Measurements from ENCODE around the gene AXIN1. TPM values are rescaled to one million over a fixed set of nuclear protein-coding genes. Genes with fewer than 3 reads are reported as not detected.

The AXIN1 gene
- total and polyA plus RNA-seq, 2 of the 8 experiments (the other 6 are each of a cell fraction or from before 2014, with no cell fraction given) = 12.5 to 41.9 TPM

DNA sequence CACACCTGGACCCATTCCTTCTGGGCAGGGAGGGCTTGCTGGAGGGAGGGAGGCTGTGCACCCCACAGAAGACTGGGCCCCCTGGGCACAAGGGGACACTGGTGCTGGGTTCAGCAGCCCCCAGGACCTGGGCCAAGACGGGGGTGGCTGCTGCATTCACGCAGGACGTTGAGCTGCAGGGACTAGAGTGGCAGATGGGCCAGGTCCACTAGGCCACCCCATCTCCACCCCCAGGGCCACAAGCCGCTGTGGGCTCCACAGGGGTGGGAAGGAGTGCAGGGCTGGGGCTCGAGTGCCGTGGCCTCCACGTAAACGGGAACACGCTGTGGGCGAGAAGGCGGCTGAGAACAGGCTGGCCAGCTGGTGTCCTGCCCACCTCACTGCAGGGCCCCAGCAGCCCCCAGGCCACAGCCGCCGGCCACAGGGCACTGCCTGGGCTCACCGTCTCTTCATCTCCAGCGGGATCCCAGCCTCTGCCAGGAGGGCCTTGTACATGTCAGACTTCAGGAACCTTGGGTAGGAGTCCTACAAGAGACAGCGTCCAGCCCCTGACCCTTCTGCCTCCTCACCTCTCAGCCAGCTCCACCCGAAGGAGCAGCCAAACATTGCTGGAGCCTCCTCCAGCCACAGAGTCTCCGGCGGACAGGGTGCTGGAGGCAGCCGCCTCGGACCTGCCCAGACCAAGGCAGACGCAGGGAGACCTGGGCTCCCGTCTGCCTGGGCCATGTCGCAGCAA lies 83.3 kb downstream of the AXIN1 start:
- H3K27me3 ChIP-seq (replicated peaks in 1 of 4; ENCODE audit: control insufficient read depth in 3 of 4, extremely low read depth in 1 of 4, insufficient read depth in 3 of 4, low read length in 3 of 4) = peaks cover 0 to 3% (median 2%) of the 10 kb centered on the region in 4 experiments; a peak in 4 of 7 replicates
- peaks cover 4% of the 10 kb centered on the region; the same call in 1 of the 2 replicates for H3K23me2 ChIP-seq (ENCODE audit: low read depth, low read length)
- H3K79me2 ChIP-seq (ENCODE audit: control insufficient read depth in 1 of 2, insufficient read depth in 2 of 2, low read length in 2 of 2) = no peaks in the 10 kb centered on the region
- H4K8ac ChIP-seq (ENCODE audit: extremely low read depth, insufficient read depth, low read length) = no peak overlapping the region
- no peak overlapping the region for H3K4me3 ChIP-seq (ENCODE audit: extremely low read depth in 1 of 4, insufficient read depth in 2 of 4, low read depth in 3 of 4, low read length in 4 of 4)
- 97% methylated on average over 22 of the region's 24 CpGs; no CpG with 5 or more reads in 1 of the 2 experiments for WGBS, 2 experiments (ENCODE audit: extremely low coverage in 1 of 2, insufficient coverage in 1 of 2, insufficient read length in 1 of 2, insufficient replicate concordance in 2 of 2, low coverage in 1 of 2, low lambda C conversion rate in 2 of 2, missing lambda C conversion rate in 1 of 2)
- H3K27ac ChIP-seq (ENCODE audit: low read depth, low read length) = no peak overlapping the region
- H4K5ac ChIP-seq (ENCODE audit: insufficient read length, low read depth, low read length) = no peak overlapping the region
- H3K4me1 ChIP-seq (replicated peaks in 1 of 4; ENCODE audit: control insufficient read depth in 3 of 4, insufficient read depth in 4 of 4, low read length in 3 of 4) = no peaks in the 10 kb centered on the region; a peak in 1 of 7 replicates
- no peak overlapping the region for H2BK12ac ChIP-seq (ENCODE audit: low read depth, low read length)
- DNase-seq (ENCODE audit: low read depth in 1 of 2, low spot score in 2 of 2) (no peak), FAIRE-seq (no peak)
- no peak overlapping the region for H3K4ac ChIP-seq (replicated peaks; ENCODE audit: insufficient read length, low read depth, low read length)
- no peak overlapping the region for H2AK5ac ChIP-seq (ENCODE audit: low read depth, low read length)
- no peak overlapping the region for H3K9ac ChIP-seq (replicated peaks in 1 of 4; ENCODE audit: extremely low read depth in 1 of 4, low read depth in 3 of 4, low read length in 3 of 4)
- H3K36me3 ChIP-seq (ENCODE audit: control insufficient read depth in 2 of 4, insufficient read depth in 4 of 4, low read length in 3 of 4) = no peaks in the 10 kb centered on the region
- peaks cover 0 to 9% of the 10 kb centered on the region in 2 experiments for H4K20me1 ChIP-seq (replicated peaks in 1 of 2; ENCODE audit: control insufficient read depth in 1 of 2, insufficient read depth in 2 of 2, low read length in 2 of 2)
- H3K4me2 ChIP-seq (ENCODE audit: insufficient read depth in 1 of 2, low read depth in 2 of 2, low read length in 2 of 2) = no peak overlapping the region
- no peak overlapping the region for H2BK15ac ChIP-seq (ENCODE audit: low read length)
- H2BK20ac ChIP-seq (ENCODE audit: low read length) = no peak overlapping the region
- H4K91ac ChIP-seq (replicated peaks; ENCODE audit: insufficient read length, low read length) = no peak overlapping the region
- no peak overlapping the region for H3K18ac ChIP-seq (ENCODE audit: extremely low read depth, low read length)
- H2BK120ac ChIP-seq (replicated peaks; ENCODE audit: low read depth, low read length) = no peak overlapping the region
- H3K9me3 ChIP-seq (ENCODE audit: insufficient read depth in 2 of 2, low read depth in 1 of 2, low read length in 1 of 2) = no peaks in the 10 kb centered on the region
- H3K79me1 ChIP-seq (ENCODE audit: low read depth, low read length) = no peaks in the 10 kb centered on the region
- H3K14ac ChIP-seq (ENCODE audit: insufficient read length) = no peak overlapping the region
- H2AFZ ChIP-seq (ENCODE audit: low read length) = no peak overlapping the region
- H3K56ac ChIP-seq (replicated peaks; ENCODE audit: insufficient read length, low read depth, low read length) = no peak overlapping the region
- H2BK5ac ChIP-seq (ENCODE audit: low read depth, low read length) = no peak overlapping the region
- ChIA-PET CTCF (ENCODE audit: partially characterized antibody) (interaction anchor here (0.6 to 2.0 kb wide), 4 partner anchors 29 to 93 kb away, joined by 3 to 10 read pairs (median 4); no protein-coding TSS in a partner anchor), POLR2A (ENCODE audit: partially characterized antibody) (interaction anchor here (0.6 to 2.5 kb wide), 9 partner anchors 8 to 137 kb away, joined by 3 to 13 read pairs (median 4); partner anchors contain the start of gene PDIA2)
- no peak overlapping the region for H3K23ac ChIP-seq (ENCODE audit: insufficient read length)
- TF ChIP-seq, protein P1, sequence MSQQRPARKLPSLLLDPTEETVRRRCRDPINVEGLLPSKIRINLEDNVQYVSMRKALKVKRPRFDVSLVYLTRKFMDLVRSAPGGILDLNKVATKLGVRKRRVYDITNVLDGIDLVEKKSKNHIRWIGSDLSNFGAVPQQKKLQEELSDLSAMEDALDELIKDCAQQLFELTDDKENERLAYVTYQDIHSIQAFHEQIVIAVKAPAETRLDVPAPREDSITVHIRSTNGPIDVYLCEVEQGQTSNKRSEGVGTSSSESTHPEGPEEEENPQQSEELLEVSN (IDR thresholded peaks at IDR 0.05) = no peak
